A549 (cell line): ENCODE results near the gene MERTK. TPM values are rescaled to one million over a fixed set of nuclear protein-coding genes. Genes with fewer than 3 reads are reported as not detected.
A peak's percentile ranks its signal among the peaks of the same experiment; 100 is the strongest.

Experiments used
- ATAC-seq, 2 experiments: fragments of 200-7000 bp in 1 of 2; fragments of >200 bp in 1 of 2; cut with Nextera tagmentation in 1 of 2; cut with Tn5 transposase in 1 of 2; 3 replicates each; pipeline versions ENCODE4 v1.8.0 to v1.9.1; 2018 to 2020; ENCODE audit warnings: mild to moderate bottlenecking in 1 of 2, moderate library complexity in 1 of 2
- CTCF ChIA-PET: fragments of 300-600 bp; sonication (Branson Sonifier 250); formaldehyde crosslinking; extraction: SDS; loops from one replicate; lab custom pipeline; 2021; ENCODE audit warnings: antibody characterized with exemption, inconsistent platforms; lab: Yijun Ruan, JAX
- POLR2A ChIA-PET: fragments of 350-600 bp; formaldehyde crosslinking; extraction: SDS; loops from one replicate; lab custom pipeline; 2021; ENCODE audit warnings: antibody characterized with exemption, inconsistent platforms; lab: Yijun Ruan, JAX
- DNase-seq, 2 experiments: peaks; one replicate each; pipeline versions ENCODE4 v3.0.0 to v3.0.0-alpha.2; 2011 to 2016; ENCODE audit warnings: low read depth in 1 of 2, low spot score in 1 of 2
- FAIRE-seq: peaks from 2 replicates; lab custom pipeline; 2011; peaks lifted over from hg19 to GRCh38; lab: Jason Lieb, UNC
- H3K27ac ChIP-seq, 2 experiments: fragments of >200 bp; sonication (Bioruptor Twin); formaldehyde crosslinking; 3 replicates each; pipeline ENCODE4 v1.5.1; 2016 to 2017
- H3K4me1 ChIP-seq: fragments of >200 bp; sonication (Bioruptor Twin); formaldehyde crosslinking; 3 replicates; pipeline ENCODE4 v1.6.1; 2016
- H3K4me2 ChIP-seq: fragments of >200 bp; sonication (Bioruptor Twin); formaldehyde crosslinking; 3 replicates; pipeline ENCODE4 v1.6.1; 2016
- H3K4me3 ChIP-seq: fragments of >200 bp; sonication (Bioruptor Twin); formaldehyde crosslinking; 3 replicates; pipeline ENCODE4 v1.5.1; 2016
- H3K9me3 ChIP-seq: fragments of >200 bp; sonication (Bioruptor Twin); formaldehyde crosslinking; 3 replicates; pipeline ENCODE4 v1.6.1; 2016
- BCL3 ChIP-seq: fragments of >200 bp; sonication (Bioruptor Twin); formaldehyde crosslinking; IDR thresholded peaks from 3 replicates; pipeline ENCODE4 v1.6.1; 2016
- CBX8 ChIP-seq: fragments of 200-600 bp; sonication (generic); IDR thresholded peaks from 2 replicates; pipeline ENCODE4 v1.6.1; 2016
- CHD2 ChIP-seq: fragments of 150-350 bp; IDR thresholded peaks from 2 replicates; pipeline ENCODE4 v1.6.1; 2014; ENCODE audit warnings: low read length; ENCODE audit not compliant: partially characterized antibody
- EHF ChIP-seq: fragments of 250-450 bp; sonication (Bioruptor Pico); IDR thresholded peaks from 2 replicates; pipeline ENCODE4 v1.5.0; 2020; ENCODE audit warnings: mild to moderate bottlenecking
- ELK1 ChIP-seq: fragments of 150-350 bp; IDR thresholded peaks from 2 replicates; pipeline ENCODE4 v1.6.1; 2014; ENCODE audit warnings: low read depth, mild to moderate bottlenecking, low read length
- EP300 ChIP-seq, 2 experiments: fragments of >200 bp; sonication (Bioruptor Twin); formaldehyde crosslinking; IDR thresholded peaks; 2 replicates in 1 of 2; 3 replicates in 1 of 2; pipeline ENCODE4 v1.6.1; 2016 to 2017
- FOSL2 ChIP-seq, 2 experiments: fragments of 450-650 bp in 1 of 2; fragments of >200 bp in 1 of 2; sonication (Bioruptor Twin) in 1 of 2; formaldehyde crosslinking; IDR thresholded peaks; 2 replicates each; pipeline versions ENCODE4 v1.5.0 to v1.6.1; 2016 to 2020; ENCODE audit warnings: mild to moderate bottlenecking in 1 of 2, moderate library complexity in 1 of 2
- GATA3 ChIP-seq: IDR thresholded peaks from 2 replicates; pipeline ENCODE4 v1.6.1; 2012; ENCODE audit warnings: borderline replicate concordance
- HDAC2 ChIP-seq: fragments of 200-600 bp; sonication (generic); IDR thresholded peaks from 2 replicates; pipeline ENCODE4 v1.6.1; 2016
- HES2 ChIP-seq: fragments of >200 bp; sonication (Bioruptor Twin); formaldehyde crosslinking; IDR thresholded peaks from 2 replicates; pipeline ENCODE4 v1.6.1; 2016
- HEYL ChIP-seq: fragments of 250-450 bp; sonication (Bioruptor Pico); IDR thresholded peaks from 2 replicates; pipeline ENCODE4 v1.8.0; 2021; ENCODE audit warnings: mild to moderate bottlenecking, moderate library complexity
- HOXA7 ChIP-seq: fragments of 250-450 bp; sonication (Bioruptor Pico); IDR thresholded peaks from 2 replicates; pipeline ENCODE4 v1.5.0; 2020; ENCODE audit warnings: mild to moderate bottlenecking, moderate library complexity
- JUNB ChIP-seq: fragments of >200 bp; sonication (Bioruptor Twin); formaldehyde crosslinking; IDR thresholded peaks from 2 replicates; pipeline ENCODE4 v1.6.1; 2016
- MAFK ChIP-seq: fragments of 450-650 bp; IDR thresholded peaks from 2 replicates; pipeline ENCODE4 v1.6.1; 2014; ENCODE audit not compliant: partially characterized antibody
- MAX ChIP-seq: IDR thresholded peaks from 2 replicates; pipeline ENCODE4 v1.6.1; 2012
- MAZ ChIP-seq: fragments of 150-350 bp; IDR thresholded peaks from 2 replicates; pipeline ENCODE4 v1.6.1; 2014; ENCODE audit warnings: antibody characterized with exemption, low read depth, low read length, borderline replicate concordance
- MYC ChIP-seq: IDR thresholded peaks from 2 replicates; pipeline ENCODE4 v1.6.1; 2012; ENCODE audit warnings: mild to moderate bottlenecking, inconsistent platforms, low read length, improper control_type of control experiment, borderline replicate concordance
- NPAS2 ChIP-seq: fragments of 250-450 bp; sonication (Bioruptor Pico); IDR thresholded peaks from 2 replicates; pipeline ENCODE4 v1.8.0; 2022; ENCODE audit warnings: mild to moderate bottlenecking, moderate library complexity, borderline replicate concordance
- PBX3 ChIP-seq: IDR thresholded peaks from 2 replicates; pipeline ENCODE4 v1.6.1; 2012
- POLR2A ChIP-seq: IDR thresholded peaks from 2 replicates; pipeline ENCODE4 v1.6.1; 2012; ENCODE audit warnings: mild to moderate bottlenecking, low read length
- RCOR1 ChIP-seq: fragments of 150-350 bp; IDR thresholded peaks from 2 replicates; pipeline ENCODE4 v1.6.1; 2014; ENCODE audit warnings: antibody characterized with exemption, low read length, low read depth
- RFX5 ChIP-seq: fragments of 450-650 bp; IDR thresholded peaks from 2 replicates; pipeline ENCODE4 v1.7.1; 2014; ENCODE audit warnings: antibody characterized with exemption, mild to moderate bottlenecking, moderate library complexity
- TFCP2L1 ChIP-seq: fragments of 250-450 bp; sonication (Bioruptor Pico); IDR thresholded peaks from 2 replicates; pipeline ENCODE4 v1.5.0; 2021; ENCODE audit warnings: mild to moderate bottlenecking
- TP53 ChIP-seq: fragments of 250-450 bp; sonication (Bioruptor Pico); IDR thresholded peaks from 2 replicates; pipeline ENCODE4 v1.5.0; 2021; ENCODE audit warnings: mild to moderate bottlenecking, moderate library complexity
- USF2 ChIP-seq: fragments of 450-650 bp; IDR thresholded peaks from 2 replicates; pipeline ENCODE4 v1.6.1; 2014; ENCODE audit warnings: antibody characterized with exemption
- ZFP36 ChIP-seq: fragments of 450-650 bp; IDR thresholded peaks from 2 replicates; pipeline ENCODE4 v1.6.1; 2014; ENCODE audit warnings: borderline replicate concordance; ENCODE audit not compliant: partially characterized antibody
- ZNF302 ChIP-seq: fragments of 250-450 bp; sonication (Bioruptor Pico); IDR thresholded peaks from 2 replicates; pipeline ENCODE4 v1.9.0; 2021; ENCODE audit warnings: inconsistent platforms, mild to moderate bottlenecking, moderate library complexity
- ZSCAN20 ChIP-seq: fragments of 250-450 bp; sonication (Bioruptor Pico); IDR thresholded peaks from 2 replicates; pipeline ENCODE4 v1.8.0; 2022; ENCODE audit warnings: mild to moderate bottlenecking, moderate library complexity
- WGBS: methylation state at CpG from one replicate; pipeline ENCODE4 v1.1.6; 2017; ENCODE audit errors: missing lambda C conversion rate; 5-methylcytosine and 5-hydroxymethylcytosine counted together
- polyA plus RNA-seq, 4 experiments: library from polyadenylated mRNA; depleted of rRNA in 3 of 4; stranded (reverse); fragments of >200 nt; fragmentation: RNase III in 1 of 4; extraction: RNeasy Plus Mini Kit Qiagen cat#74134 plus additional on column Dnase treatment in 1 of 4; gene quantifications; 2 replicates in 3 of 4; 3 replicates in 1 of 4; pipeline ENCODE4 v1.2.3, GENCODE V29; 2011 to 2017

Gene MERTK
- polyA plus RNA-seq, 2 of the 4 experiments (the other 2 are of a cell fraction): 1.4 to 4.0 TPM

- ChIA-PET POLR2A (no interaction called here), CTCF (no interaction called here)
- Histone ChIP-seq H3K27ac (peak overlapping the region in 1 of 2 experiments; percentile 15; a peak in 1 of 6 replicates), H3K4me2 (peak overlapping the region; percentile 42; the same call in 2 of the 3 replicates), H3K9me3 (peaks cover 4% of the 10 kb centered on the region; the same call in 1 of the 3 replicates), H3K4me3 (no peak overlapping the region), H3K4me1 (peaks cover 22% of the 10 kb centered on the region)
- no peak for ATAC-seq
- TF ChIP-seq CBX8 (no peak), ZNF302 (CRISPR knock-in tag) (no peak), ZSCAN20 (CRISPR knock-in tag) (no peak)
- DNase-seq: no peak
- 85% methylated on average over 6 of the region's 6 CpGs for WGBS
- no peak for FAIRE-seq
These were observed 77.4 kb downstream of the MERTK start for GRCh38 chr2:111975819-111976218.

GRCh38 chr2:111977240-111977639, 78.8 kb downstream of the MERTK start:
- DNase-seq: no peak
- WGBS: 91% methylated on average over 1 of the region's 1 CpG

GRCh38 chr2:111978452-111979170, 80.2 kb downstream of the MERTK start:
- H3K27ac ChIP-seq: no peak overlapping the region
- ChIA-PET POLR2A (no interaction called here), CTCF (no interaction called here)
- TF ChIP-seq ELK1 (no peak), PBX3 (no peak), TFCP2L1 (CRISPR knock-in tag) (no peak), ZSCAN20 (CRISPR knock-in tag) (no peak), GATA3 (no peak), CHD2 (no peak), NPAS2 (CRISPR knock-in tag) (no peak), RCOR1 (no peak), JUNB (no peak), EHF (CRISPR knock-in tag) (no peak), RFX5 (no peak), TP53 (CRISPR knock-in tag) (no peak), USF2 (no peak), MYC (no peak), HEYL (CRISPR knock-in tag) (no peak), POLR2A (no peak), HOXA7 (CRISPR knock-in tag) (no peak), EP300 (IDR thresholded peaks at IDR 0.05) (no peak), MAFK (no peak), BCL3 (no peak)
- FAIRE-seq: no peak
- no peak overlapping the region for H3K4me2 ChIP-seq
- no peak for DNase-seq
- H3K4me3 ChIP-seq: no peak overlapping the region
- peaks cover 14% of the 10 kb centered on the region for H3K4me1 ChIP-seq
- ATAC-seq: no peak
- 71% methylated on average over 7 of the region's 7 CpGs for WGBS
- H3K9me3 ChIP-seq: peaks cover 4% of the 10 kb centered on the region; the same call in 1 of the 3 replicates

More at GRCh38 chr2:111977240-111977639, 78.8 kb downstream of the MERTK start:
- H3K4me1 ChIP-seq: peaks cover 22% of the 10 kb centered on the region
- peaks cover 4% of the 10 kb centered on the region; the same call in 1 of the 3 replicates for H3K9me3 ChIP-seq
- no peak overlapping the region for H3K4me2 ChIP-seq
- FAIRE-seq (no peak), ATAC-seq (no peak)
- TF ChIP-seq HES2 (no peak), MAZ (no peak), ZFP36 (no peak), MAX (no peak), ELK1 (no peak), EHF (CRISPR knock-in tag) (no peak), POLR2A (no peak), HDAC2 (no peak), FOSL2 (IDR thresholded peaks at IDR 0.05) (no peak), FOSL2 (CRISPR knock-in tag; IDR thresholded peaks at IDR 0.05) (no peak)
- ChIA-PET CTCF (interaction anchor here (0.6 kb wide), 1 partner anchor 67 kb away, joined by 3 read pairs; no protein-coding TSS in a partner anchor), POLR2A (no interaction called here)
- H3K4me3 ChIP-seq: no peak overlapping the region
- H3K27ac ChIP-seq: no peak overlapping the region
